Naive B cell (primary cell): ENCODE results near the gene BNIPL. TPM values are rescaled to one million over a fixed set of nuclear protein-coding genes. Genes with fewer than 3 reads are reported as not detected.

Experiments used
- ATAC-seq, 2 donors: fragments of 150-1000 bp; cut with Tn5 transposase; 2 replicates each; pipeline ENCODE4 v1.10.0; 2021; ENCODE audit warnings: low read depth in 2 of 2, mild to moderate bottlenecking in 2 of 2, moderate library complexity in 2 of 2
- DNase-seq: peaks from one replicate; pipeline ENCODE4 v3.0.0; 2022
- H3K27ac Mint-ChIP-seq, 6 donors: one replicate each; pipeline ENCODE4 v1.8.0; 2020 to 2022; ENCODE audit warnings: mild to moderate bottlenecking in 6 of 6, mixed read lengths in 6 of 6, moderate library complexity in 5 of 6, inconsistent platforms in 2 of 6
- H3K27me3 Mint-ChIP-seq, 3 donors: one replicate each; pipeline ENCODE4 v1.8.0; 2021 to 2022; ENCODE audit warnings: mixed read lengths in 3 of 3, mild to moderate bottlenecking in 1 of 3
- H3K36me3 Mint-ChIP-seq, 2 donors: one replicate each; pipeline ENCODE4 v1.8.0; 2020 to 2022; ENCODE audit warnings: mixed read lengths in 2 of 2, inconsistent platforms in 1 of 2, mild to moderate bottlenecking in 1 of 2
- H3K4me1 Mint-ChIP-seq, 3 donors: one replicate each; pipeline ENCODE4 v1.8.0; 2020 to 2022; ENCODE audit warnings: mixed read lengths in 3 of 3, inconsistent platforms in 1 of 3, mild to moderate bottlenecking in 1 of 3, moderate library complexity in 1 of 3
- H3K4me3 Mint-ChIP-seq, 8 donors: one replicate each; pipeline ENCODE4 v1.8.0; 2020 to 2022; ENCODE audit warnings: mild to moderate bottlenecking in 8 of 8, mixed read lengths in 8 of 8, moderate library complexity in 8 of 8, inconsistent platforms in 2 of 8
- H3K9me3 Mint-ChIP-seq, 7 donors: one replicate each; pipeline ENCODE4 v1.8.0; 2020 to 2022; ENCODE audit warnings: mixed read lengths in 7 of 7, mild to moderate bottlenecking in 5 of 7, inconsistent platforms in 2 of 7, moderate library complexity in 1 of 7
- polyA plus RNA-seq, 6 donors: library from polyadenylated mRNA; unstranded; fragments of 300-500 nt; fragmentation: Illumina TruSeq; gene quantifications; one replicate each; pipeline ENCODE4 v1.2.3, GENCODE V29; 2021; ENCODE audit warnings: low read depth in 6 of 6

The BNIPL gene
- polyA plus RNA-seq, 6 donors from 2014 or later: 0.19 TPM; not detected in 5

DNA sequence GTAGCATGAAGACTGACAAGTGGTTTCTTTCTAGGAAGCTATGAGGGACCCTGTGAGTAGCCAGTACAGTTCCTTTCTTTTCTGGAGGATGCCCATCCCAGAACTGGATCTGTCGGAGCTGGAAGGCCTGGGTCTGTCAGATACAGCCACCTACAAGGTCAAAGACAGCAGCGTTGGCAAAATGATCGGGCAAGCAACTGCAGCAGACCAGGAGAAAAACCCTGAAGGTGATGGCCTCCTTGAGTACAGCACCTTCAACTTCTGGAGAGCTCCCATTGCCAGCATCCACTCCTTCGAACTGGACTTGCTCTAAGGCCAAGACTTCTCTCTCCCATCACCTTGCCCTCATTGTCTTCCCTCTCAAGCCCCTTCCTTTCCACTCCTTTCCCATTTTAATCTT, 30.8 kb downstream of the BNIPL start:
- H3K27me3 Mint-ChIP-seq: no peaks in the 10 kb centered on the region
- H3K36me3 Mint-ChIP-seq: peaks cover 0 to 8% of the 10 kb centered on the region in 2 donors
- peaks cover 4 to 29% (median 16%) of the 10 kb centered on the region in 3 donors for H3K4me1 Mint-ChIP-seq
- H3K27ac Mint-ChIP-seq: peak overlapping the region in 3 of 6 donors; percentile 6 to 99 (median 83)
- DNase-seq (no peak), ATAC-seq (no peak)
- no peaks in the 10 kb centered on the region for H3K9me3 Mint-ChIP-seq
- peak overlapping the region in 2 of 8 donors; percentile 47 to 99 for H3K4me3 Mint-ChIP-seq

DNA sequence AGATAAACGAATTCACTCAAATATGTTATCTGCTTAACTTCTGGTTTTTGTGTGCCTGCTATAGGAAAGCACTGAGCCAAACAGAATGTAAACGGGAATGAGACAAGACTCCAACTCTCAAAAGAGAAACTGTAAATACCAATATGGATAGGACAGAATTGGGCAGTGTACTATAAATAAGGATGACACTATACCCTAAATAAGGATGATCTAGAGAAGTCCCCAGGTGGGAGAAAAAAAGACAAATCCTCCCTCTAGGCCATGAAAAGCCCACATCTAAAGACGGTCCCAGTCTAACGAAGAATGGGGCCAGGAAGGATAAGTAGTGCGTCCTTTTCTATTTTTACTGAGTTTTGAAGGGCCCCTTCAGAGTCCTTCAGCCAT, 32.7 kb downstream of the BNIPL start:
- DNase-seq (no peak), ATAC-seq (no peak)
- Mint-ChIP-seq H3K4me3 (peak overlapping the region; percentile 96 to 100 (median 99)), H3K36me3 (peaks cover 0 to 8% of the 10 kb centered on the region in 2 donors), H3K4me1 (peaks cover 4 to 29% (median 16%) of the 10 kb centered on the region in 3 donors), H3K27ac (peak overlapping the region in 5 of 6 donors; percentile 51 to 99 (median 86)), H3K9me3 (no peaks in the 10 kb centered on the region), H3K27me3 (no peaks in the 10 kb centered on the region)

DNA sequence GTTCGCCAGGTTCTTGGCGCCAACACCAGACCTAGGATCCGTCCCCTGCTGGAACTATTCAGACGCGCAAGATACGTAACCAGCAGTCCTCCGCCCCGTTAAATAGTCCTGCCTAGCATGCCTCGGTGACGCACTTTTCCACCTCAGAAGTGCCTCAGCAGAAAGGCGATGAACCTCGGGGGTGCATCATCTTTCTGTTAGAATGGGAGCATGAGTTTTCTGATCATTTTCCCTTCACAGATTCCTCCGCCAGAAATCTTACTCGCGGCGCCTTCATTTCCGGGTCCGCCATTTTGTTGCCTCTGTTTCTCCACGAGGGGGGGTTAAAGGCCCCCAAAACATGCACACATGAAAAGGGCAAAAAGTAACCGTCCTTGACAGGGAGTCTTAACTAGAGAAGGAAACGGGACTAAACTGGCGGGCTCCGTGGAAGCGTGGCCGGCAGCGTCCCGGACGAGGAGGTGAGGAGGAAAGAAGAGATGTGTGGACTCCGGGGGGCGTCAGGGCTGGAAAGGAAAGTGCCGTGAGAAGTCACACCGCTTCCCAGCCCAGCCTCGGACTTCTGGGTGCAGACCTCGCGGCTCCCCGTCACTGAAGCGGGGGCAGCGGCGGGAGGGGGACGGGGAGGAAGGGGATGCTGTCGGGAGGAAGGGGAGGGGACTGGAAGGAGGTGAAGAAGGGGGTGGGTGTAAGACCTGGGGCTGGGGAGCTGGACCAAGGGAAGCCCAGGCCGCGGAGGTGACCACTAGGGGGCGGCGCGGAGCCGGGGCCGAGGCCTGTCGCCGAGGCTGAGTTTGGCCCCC, 34.3 kb downstream of the BNIPL start, which contains the start of gene GABPB2:
Gene GABPB2 (plus strand): TSS at position 288 of the 803 bp plus-strand sequence. CDS start 17,429 bp downstream, outside the sequence.
- Mint-ChIP-seq H3K27ac (peak within 1 kb of the TSS; percentile 97 to 100 (median 99)), H3K4me1 (peaks cover 4 to 29% (median 18%) of the 10 kb centered on the region in 3 donors), H3K4me3 (peak within 1 kb of the TSS; percentile 96 to 100 (median 99)), H3K9me3 (no peaks in the 10 kb centered on the region), H3K36me3 (peaks cover 0 to 8% of the 10 kb centered on the region in 2 donors), H3K27me3 (no peaks in the 10 kb centered on the region)
- peak; percentile 86 to 87 for ATAC-seq
- DNase-seq: peak; percentile 86

DNA sequence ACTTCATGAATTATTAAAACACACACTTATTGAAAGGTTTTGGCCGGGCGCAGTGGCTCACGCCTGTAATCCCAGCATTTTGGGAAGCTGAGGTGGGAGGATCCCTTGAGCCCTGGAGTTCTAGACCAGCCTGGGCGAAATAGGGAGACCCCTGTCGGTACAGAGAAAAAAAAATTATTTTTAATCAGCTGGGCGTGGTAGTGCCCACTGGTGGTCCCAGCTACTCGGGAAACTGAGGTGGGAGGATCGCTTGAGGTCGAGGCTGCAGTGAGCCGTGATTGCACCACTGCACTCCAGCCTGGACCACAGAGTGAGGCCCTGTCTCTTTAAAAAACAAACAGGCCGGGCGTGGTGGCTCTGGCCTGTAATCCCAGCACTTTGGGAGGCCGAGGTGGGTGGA, 35.8 kb downstream of the BNIPL start:
- no peaks in the 10 kb centered on the region for H3K9me3 Mint-ChIP-seq
- peak overlapping the region in 7 of 8 donors; percentile 20 to 100 (median 98) for H3K4me3 Mint-ChIP-seq
- H3K36me3 Mint-ChIP-seq: peaks cover 0 to 8% of the 10 kb centered on the region in 2 donors
- H3K27ac Mint-ChIP-seq: peak overlapping the region in 1 of 6 donors; percentile 99
- ATAC-seq (no peak), DNase-seq (no peak)
- peaks cover 4 to 29% (median 20%) of the 10 kb centered on the region in 3 donors for H3K4me1 Mint-ChIP-seq
- no peaks in the 10 kb centered on the region for H3K27me3 Mint-ChIP-seq

DNA sequence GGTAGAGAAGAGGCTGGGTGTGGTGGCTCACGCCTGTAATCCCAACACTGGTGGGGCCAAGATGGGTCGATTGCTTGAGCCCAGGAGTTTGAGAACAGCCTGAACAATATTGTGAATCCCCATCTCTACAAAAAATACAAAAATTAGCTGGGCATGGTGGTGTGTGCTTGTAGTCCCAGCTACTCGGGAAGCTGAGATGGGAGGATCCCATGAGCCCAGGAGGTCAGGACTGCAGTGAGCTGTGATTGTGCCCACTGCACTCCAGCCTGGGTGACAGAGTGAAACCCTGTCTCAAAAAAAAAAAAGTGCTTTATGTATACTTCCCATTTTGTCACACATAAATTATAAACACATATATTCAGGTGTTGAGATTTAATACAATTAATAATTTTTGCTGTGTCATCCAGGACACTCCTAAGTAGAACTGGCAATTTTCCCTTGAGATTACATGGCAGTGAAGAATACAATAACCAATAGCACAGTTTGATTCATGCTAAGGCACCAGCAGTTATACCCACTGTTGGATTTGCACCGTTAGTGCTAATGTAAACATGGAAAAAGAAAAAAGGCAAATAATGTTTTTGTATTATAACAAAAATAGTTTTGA, 49.7 kb downstream of the BNIPL start:
- no peaks in the 10 kb centered on the region for H3K27me3 Mint-ChIP-seq
- peaks cover 5 to 9% (median 9%) of the 10 kb centered on the region in 3 donors for H3K4me1 Mint-ChIP-seq
- H3K9me3 Mint-ChIP-seq: no peaks in the 10 kb centered on the region
- H3K4me3 Mint-ChIP-seq: no peak overlapping the region
- no peaks in the 10 kb centered on the region for H3K36me3 Mint-ChIP-seq
- peak overlapping the region in 1 of 6 donors; percentile 55 for H3K27ac Mint-ChIP-seq
- no peak for ATAC-seq
- no peak for DNase-seq

Other genes with a start within 250 kb of the BNIPL start
- gene CTSK, start 228.3 kb upstream of the BNIPL start, polyA plus RNA-seq: 1 to 10 TPM in 1 of 6 donors, under 1 TPM in 3, not detected in 2; 0.18 to 1.2 (median 0.51) TPM
- 10 to 100 TPM; 15.0 to 33.4 (median 26.0) TPM for gene ARNT, start 160.0 kb upstream of the BNIPL start, polyA plus RNA-seq
- not detected for gene CTXND2, start 149.4 kb upstream of the BNIPL start, polyA plus RNA-seq
- 10 to 100 TPM; 16.5 to 30.5 (median 22.6) TPM for gene SETDB1, start 110.2 kb upstream of the BNIPL start, polyA plus RNA-seq
- gene CERS2, start 61.8 kb upstream of the BNIPL start, polyA plus RNA-seq: 100 to 1,000 TPM in 4 of 6 donors, 10 to 100 TPM in 2; 95.5 to 127 (median 115) TPM
- under 1 TPM in 2 of 6 donors, not detected in 4; 0.13 to 0.42 TPM for gene ANXA9, start 54.3 kb upstream of the BNIPL start, polyA plus RNA-seq
- gene MINDY1, start 29.7 kb upstream of the BNIPL start, polyA plus RNA-seq: 1 to 10 TPM; 2.4 to 8.8 (median 3.5) TPM
- 10 to 100 TPM; 40.2 to 89.9 (median 48.7) TPM for gene PRUNE1, start 28.1 kb upstream of the BNIPL start, polyA plus RNA-seq
- 10 to 100 TPM in 1 of 6 donors, 1 to 10 TPM in 5; 1.3 to 10.7 (median 8.2) TPM for gene C1orf56, start 11.2 kb downstream of the BNIPL start, polyA plus RNA-seq
- gene CDC42SE1, start 23.0 kb downstream of the BNIPL start, polyA plus RNA-seq: 100 to 1,000 TPM in 5 of 6 donors, 10 to 100 TPM in 1; 98.9 to 152 (median 119) TPM
- gene MLLT11, start 23.8 kb downstream of the BNIPL start, polyA plus RNA-seq: 1 to 10 TPM in 5 of 6 donors, under 1 TPM in 1; 0.82 to 3.1 (median 2.5) TPM
- gene GABPB2, start 34.2 kb downstream of the BNIPL start, polyA plus RNA-seq: 1 to 10 TPM; 2.4 to 9.2 (median 4.8) TPM
- not detected for gene SEMA6C, start 110.0 kb downstream of the BNIPL start, polyA plus RNA-seq
- gene TNFAIP8L2, start 120.1 kb downstream of the BNIPL start, polyA plus RNA-seq: 10 to 100 TPM in 2 of 6 donors, 1 to 10 TPM in 3, not detected in 1; 5.0 to 15.6 (median 8.3) TPM
- 1 to 10 TPM in 1 of 6 donors, under 1 TPM in 4, not detected in 1; 0.25 to 1.1 (median 0.60) TPM for gene LYSMD1, start 129.3 kb downstream of the BNIPL start, polyA plus RNA-seq
- gene SCNM1, start 129.6 kb downstream of the BNIPL start, polyA plus RNA-seq: 10 to 100 TPM; 62.2 to 96.1 (median 71.2) TPM
- 1 to 10 TPM in 1 of 6 donors, under 1 TPM in 2, not detected in 3; 0.32 to 1.2 (median 0.53) TPM for gene TMOD4, start 139.4 kb downstream of the BNIPL start, polyA plus RNA-seq
- 10 to 100 TPM; 58.1 to 81.1 (median 72.1) TPM for gene VPS72, start 153.6 kb downstream of the BNIPL start, polyA plus RNA-seq
- 10 to 100 TPM; 17.0 to 22.9 (median 19.7) TPM for gene PIP5K1A, start 162.0 kb downstream of the BNIPL start, polyA plus RNA-seq
- 100 to 1,000 TPM; 253 to 417 (median 291) TPM for gene PSMD4, start 218.1 kb downstream of the BNIPL start, polyA plus RNA-seq
- 1 to 10 TPM in 4 of 6 donors, under 1 TPM in 2; 0.08 to 2.6 (median 1.6) TPM for gene ZNF687, start 245.7 kb downstream of the BNIPL start, polyA plus RNA-seq